GM12878 (cell line): Measurements from ENCODE around the gene SLC25A52. TPM values are rescaled to one million over a fixed set of nuclear protein-coding genes. Genes with fewer than 3 reads are reported as not detected.
"Not testable (repeated sequence)": the region's sequence is repeated elsewhere in the genome, so short reads cannot be mapped to it uniquely, and the experiment has no call there.

Experiments used
- ATAC-seq: fragments of 200-7000 bp; cut with Tn5 transposase; 3 replicates; pipeline ENCODE4 v1.9.1; 2020; ENCODE audit warnings: mild to moderate bottlenecking, moderate library complexity
- BruUV-seq: library from RNA; stranded (reverse); fragments of 400-500 nt; replicated peaks from 2 replicates; lab custom pipeline; 2021; lab: Mats Ljungman, UMichigan
- CTCF ChIA-PET: fragments of 300-600 bp; sonication (Branson Sonifier 250); formaldehyde crosslinking; extraction: SDS; loops from one replicate; lab custom pipeline; 2021; ENCODE audit warnings: inconsistent platforms; lab: Yijun Ruan, JAX
- POLR2A ChIA-PET: fragments of 350-600 bp; formaldehyde crosslinking; extraction: SDS; loops from one replicate; lab custom pipeline; 2021; ENCODE audit warnings: inconsistent platforms; lab: Charles Lee
- RAD21 ChIA-PET: fragments of 300-600 bp; sonication (Branson Sonifier 250); formaldehyde crosslinking; loops from one replicate; lab custom pipeline; 2023; ENCODE audit warnings: antibody characterized with exemption; ENCODE audit not compliant: unreplicated experiment; lab: Charles Lee
- SMC1A ChIA-PET: fragments of 300-600 bp; sonication (Branson Sonifier 250); formaldehyde crosslinking; loops from one replicate; lab custom pipeline; 2023; ENCODE audit not compliant: unreplicated experiment, uncharacterized antibody; lab: Charles Lee
- DNase-seq: peaks from one replicate; pipeline ENCODE4 v3.0.0-alpha.2; 2011; ENCODE audit warnings: low read depth, low spot score
- FAIRE-seq: peaks from 3 replicates; lab custom pipeline; 2011; peaks lifted over from hg19 to GRCh38; lab: Jason Lieb, UNC
- H2AFZ ChIP-seq: 2 replicates; pipeline ENCODE4 v1.6.0; 2011; ENCODE audit warnings: low read depth, low read length, control low read depth; ENCODE audit not compliant: control insufficient read depth
- H3K27ac ChIP-seq: 2 replicates; pipeline ENCODE4 v1.5.1; 2011; ENCODE audit warnings: control low read depth; ENCODE audit not compliant: control insufficient read depth, insufficient read depth
- H3K27me3 ChIP-seq, 2 experiments: replicated peaks in 1 of 2; 2 replicates each; pipeline versions ENCODE4 v1.6.0 to v1.6.1; 2011; ENCODE audit warnings: low read length in 1 of 2; ENCODE audit not compliant: control insufficient read depth in 2 of 2, insufficient read depth in 2 of 2
- H3K36me3 ChIP-seq, 2 experiments: 2 replicates each; pipeline ENCODE4 v1.5.1; 2011; ENCODE audit warnings: low read length in 1 of 2; ENCODE audit not compliant: control insufficient read depth in 2 of 2, insufficient read depth in 2 of 2
- H3K4me1 ChIP-seq: 2 replicates; pipeline ENCODE4 v1.6.1; 2011; ENCODE audit warnings: mild to moderate bottlenecking, low read length, moderate library complexity, mixed read lengths; ENCODE audit not compliant: control insufficient read depth, insufficient read depth
- H3K4me2 ChIP-seq: 2 replicates; pipeline ENCODE4 v1.6.0; 2011; ENCODE audit warnings: control low read depth; ENCODE audit not compliant: control insufficient read depth, insufficient read depth
- H3K4me3 ChIP-seq: fragments of 200-600 bp; sonication (generic); 2 replicates; pipeline ENCODE4 v1.5.1; 2016
- H3K79me2 ChIP-seq: 2 replicates; pipeline ENCODE4 v1.6.0; 2011; ENCODE audit warnings: low read length; ENCODE audit not compliant: control insufficient read depth, insufficient read depth
- H3K9ac ChIP-seq: 2 replicates; pipeline ENCODE4 v1.8.0; 2011; ENCODE audit warnings: low read length, control low read depth, mixed read lengths; ENCODE audit not compliant: control insufficient read depth, insufficient read depth
- H3K9me3 ChIP-seq: replicated peaks from 3 replicates; pipeline ENCODE4 v1.5.1; 2011; ENCODE audit warnings: mild to moderate bottlenecking, low read length; ENCODE audit not compliant: control insufficient read depth, insufficient read depth
- H4K20me1 ChIP-seq: 2 replicates; pipeline ENCODE4 v1.6.0; 2011; ENCODE audit not compliant: control insufficient read depth, insufficient read depth
- BHLHE40 ChIP-seq, 2 experiments: fragments of 450-650 bp in 1 of 2; IDR thresholded peaks; 2 replicates each; pipeline ENCODE4 v1.6.1; 2011 to 2017; ENCODE audit warnings: low read depth in 2 of 2, borderline replicate concordance in 1 of 2, improper control_type of control experiment in 1 of 2, low read length in 1 of 2, mild to moderate bottlenecking in 1 of 2
- RAD21 ChIP-seq: IDR thresholded peaks from 2 replicates; pipeline ENCODE4 v1.6.1; 2011; ENCODE audit warnings: mild to moderate bottlenecking, low read depth, low read length, moderate library complexity; ENCODE audit not compliant: insufficient read depth
- SMC3 ChIP-seq: IDR thresholded peaks from 2 replicates; pipeline ENCODE4 v1.6.1; 2011; ENCODE audit warnings: low read length, improper control_type of control experiment, borderline replicate concordance
- WGBS: methylation state at CpG from one replicate; pipeline ENCODE4 v1.1.6; 2016; ENCODE audit warnings: low lambda C conversion rate; ENCODE audit not compliant: insufficient replicate concordance, insufficient coverage; ENCODE audit errors: missing lambda C conversion rate; 5-methylcytosine and 5-hydroxymethylcytosine counted together
- in situ Hi-C: fragments of 300-500 bp; cut with MboI; formaldehyde crosslinking; loops from 9 replicates; pipeline ENCODE4 v1.14.3; 2018; ENCODE audit warnings: mixed read lengths
- intact Hi-C: fragments of 100-400 bp; cut with micrococcal nuclease; formaldehyde crosslinking; loops from one replicate; pipeline ENCODE4 v1.14.2; 2022; ENCODE audit not compliant: unreplicated experiment
- polyA plus RNA-seq, 11 experiments: library from polyadenylated mRNA; depleted of rRNA in 4 of 11; unstranded in 6 of 11; stranded (reverse) in 5 of 11; fragments of >200 nt; fragmentation: Nextera tagmentation in 4 of 11; fragmentation: Illumina TruSeq in 1 of 11; extraction: Ambion mirVana in 4 of 11; extraction: Trizol in 1 of 11; gene quantifications; 1 replicate in 1 of 11; 2 replicates in 10 of 11; pipeline versions ENCODE4 v1.2.1 to v1.2.3, GENCODE V29; 2011 to 2016; ENCODE audit warnings: inconsistent platforms in 2 of 11, missing spikeins in 2 of 11, low read depth in 1 of 11
- total RNA-seq, 4 experiments: library from RNA; depleted of rRNA in 3 of 4; stranded (reverse); fragments of >200 nt in 3 of 4; fragmentation: Illumina TruSeq in 1 of 4; extraction: Trizol in 1 of 4; gene quantifications; 2 replicates each; pipeline versions ENCODE4 v1.2.1 to v1.2.3, GENCODE V29; 2013 to 2021
- TF ChIP-seq, protein P1 (sequence below), 3 experiments: IDR thresholded peaks in 2 of 3; conservative IDR thresholded peaks in 1 of 3; 2 replicates each; pipeline ENCODE4 v1.5.1; 2011; ENCODE audit warnings: low read depth in 3 of 3, low read length in 3 of 3, mild to moderate bottlenecking in 3 of 3, control low read depth in 2 of 3, moderate library complexity in 2 of 3, inconsistent platforms in 1 of 3, mixed read lengths in 1 of 3; ENCODE audit not compliant: control insufficient read depth in 2 of 3, insufficient read depth in 1 of 3; ENCODE audit errors: extremely low read depth in 1 of 3

SLC25A52 gene
- total and polyA plus RNA-seq, 10 of the 15 experiments (the other 5 are each of a cell fraction or from before 2014, with no cell fraction given): not detected

DNA sequence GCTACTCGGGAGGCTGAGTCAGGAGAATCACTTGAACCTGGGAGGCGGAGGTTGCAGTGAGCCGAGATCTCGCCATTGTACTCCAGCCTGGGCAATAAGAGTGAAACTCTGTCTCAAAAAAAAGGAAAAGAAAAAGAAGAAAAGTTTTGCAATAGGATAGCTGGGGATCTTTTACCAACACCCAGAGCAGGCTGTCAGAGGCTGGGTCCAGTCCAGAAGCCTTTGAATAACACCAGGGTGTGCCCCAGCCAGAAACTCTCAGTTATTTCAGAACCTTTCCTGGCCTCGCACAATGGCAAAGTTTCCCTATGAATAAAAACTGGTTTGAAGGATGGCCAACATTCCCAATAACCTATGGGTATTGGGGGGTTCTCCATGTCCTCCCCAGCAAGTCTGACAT lies 17.1 kb downstream of the SLC25A52 start:
- H2AFZ ChIP-seq, H3K9ac ChIP-seq, H3K27ac ChIP-seq, H3K79me2 ChIP-seq, ATAC-seq, DNase-seq, H3K4me3 ChIP-seq, H3K36me3 ChIP-seq, H3K27me3 ChIP-seq, H3K4me1 ChIP-seq, POLR2A ChIA-PET, H3K9me3 ChIP-seq, H3K4me2 ChIP-seq, H4K20me1 ChIP-seq, FAIRE-seq, BruUV-seq: not testable (repeated sequence)
- ChIA-PET CTCF (interaction anchor here (1.7 to 4.2 kb wide), 3 partner anchors 59 to 77 kb away, joined by 4 to 37 read pairs (median 10); no protein-coding TSS in a partner anchor), RAD21 (interaction anchor here (2.2 kb wide), 1 partner anchor 77 kb away, joined by 14 read pairs; no protein-coding TSS in a partner anchor), SMC1A (interaction anchor here (0.6 to 3.2 kb wide), 5 partner anchors 75 to 181 kb away, joined by 3 to 18 read pairs (median 3); no protein-coding TSS in a partner anchor)
- 89% methylated on average over 2 of the region's 5 CpGs for WGBS
- in situ Hi-C loops: loop anchor here (5.0 kb wide), 1 partner anchor 79 kb away; no protein-coding TSS in a partner anchor
- intact Hi-C loops: loop anchor here (5.0 kb wide), 2 partner anchors 214 to 234 kb away; no protein-coding TSS in a partner anchor

- ATAC-seq (peak; percentile 72), FAIRE-seq (peak; percentile 74), DNase-seq (peak; percentile 16)
- no peak overlapping the region for H3K9ac ChIP-seq
- H3K4me2 ChIP-seq: no peak overlapping the region
- in situ Hi-C loops (loop anchor here (5.0 kb wide), 1 partner anchor 81 kb away; no protein-coding TSS in a partner anchor), intact Hi-C loops (loop anchor here (1.0 to 5.0 kb wide), 5 partner anchors 52 to 236 kb away; no protein-coding TSS in a partner anchor)
- no peaks in the 10 kb centered on the region for H3K4me1 ChIP-seq
- no peak overlapping the region for H3K4me3 ChIP-seq
- no peaks in the 10 kb centered on the region; the same call in 1 of the 3 replicates for H3K9me3 ChIP-seq
- no peaks in the 10 kb centered on the region for H4K20me1 ChIP-seq
- 34% methylated on average over 4 of the region's 4 CpGs for WGBS
- ChIA-PET POLR2A (no interaction called here), SMC1A (interaction anchor here (0.6 to 3.2 kb wide), 9 partner anchors 14 to 236 kb away, joined by 3 to 18 read pairs (median 4); no protein-coding TSS in a partner anchor), CTCF (interaction anchor here (0.6 to 4.2 kb wide), 16 partner anchors 10 to 331 kb away, joined by 3 to 37 read pairs (median 4); no protein-coding TSS in a partner anchor), RAD21 (interaction anchor here (0.8 to 2.2 kb wide), 7 partner anchors 18 to 236 kb away, joined by 3 to 14 read pairs (median 4); no protein-coding TSS in a partner anchor)
- no peak overlapping the region for H3K27ac ChIP-seq
- no peaks in the 10 kb centered on the region for H3K27me3 ChIP-seq
- no peaks in the 10 kb centered on the region for H3K36me3 ChIP-seq
- TF ChIP-seq RAD21 (peak; percentile 72), SMC3 (peak; percentile 81), BHLHE40 (IDR thresholded peaks at IDR 0.05; ENCODE audit: borderline replicate concordance in 1 of 2, low read depth in 2 of 2, low read length in 1 of 2) (no peak)
- TF ChIP-seq, protein P1, sequence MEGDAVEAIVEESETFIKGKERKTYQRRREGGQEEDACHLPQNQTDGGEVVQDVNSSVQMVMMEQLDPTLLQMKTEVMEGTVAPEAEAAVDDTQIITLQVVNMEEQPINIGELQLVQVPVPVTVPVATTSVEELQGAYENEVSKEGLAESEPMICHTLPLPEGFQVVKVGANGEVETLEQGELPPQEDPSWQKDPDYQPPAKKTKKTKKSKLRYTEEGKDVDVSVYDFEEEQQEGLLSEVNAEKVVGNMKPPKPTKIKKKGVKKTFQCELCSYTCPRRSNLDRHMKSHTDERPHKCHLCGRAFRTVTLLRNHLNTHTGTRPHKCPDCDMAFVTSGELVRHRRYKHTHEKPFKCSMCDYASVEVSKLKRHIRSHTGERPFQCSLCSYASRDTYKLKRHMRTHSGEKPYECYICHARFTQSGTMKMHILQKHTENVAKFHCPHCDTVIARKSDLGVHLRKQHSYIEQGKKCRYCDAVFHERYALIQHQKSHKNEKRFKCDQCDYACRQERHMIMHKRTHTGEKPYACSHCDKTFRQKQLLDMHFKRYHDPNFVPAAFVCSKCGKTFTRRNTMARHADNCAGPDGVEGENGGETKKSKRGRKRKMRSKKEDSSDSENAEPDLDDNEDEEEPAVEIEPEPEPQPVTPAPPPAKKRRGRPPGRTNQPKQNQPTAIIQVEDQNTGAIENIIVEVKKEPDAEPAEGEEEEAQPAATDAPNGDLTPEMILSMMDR (IDR thresholded peaks at IDR 0.05 in 2 of 3, conservative IDR thresholded peaks at IDR 0.05 in 1 of 3; ENCODE audit: control insufficient read depth in 2 of 3, extremely low read depth in 1 of 3, insufficient read depth in 1 of 3, low read depth in 3 of 3, low read length in 3 of 3): peak; percentile 59 to 77 (median 74)
- no TSS peak for BruUV-seq
- H2AFZ ChIP-seq: no peak overlapping the region
- H3K79me2 ChIP-seq: no peaks in the 10 kb centered on the region
These were observed 19.5 kb downstream of the SLC25A52 start for GRCh38 chr18:31741097-31741735.
